HG03135 (cell line): ENCODE data around the gene SYN1.

Experiments
- ATAC-seq: cut with Tn5 transposase; IDR thresholded peaks from one replicate; pipeline ENCODE4 v1.9.1; 2021; ENCODE audit warnings: mild to moderate bottlenecking, moderate library complexity; ENCODE audit not compliant: unreplicated experiment

SYN1 gene

DNA sequence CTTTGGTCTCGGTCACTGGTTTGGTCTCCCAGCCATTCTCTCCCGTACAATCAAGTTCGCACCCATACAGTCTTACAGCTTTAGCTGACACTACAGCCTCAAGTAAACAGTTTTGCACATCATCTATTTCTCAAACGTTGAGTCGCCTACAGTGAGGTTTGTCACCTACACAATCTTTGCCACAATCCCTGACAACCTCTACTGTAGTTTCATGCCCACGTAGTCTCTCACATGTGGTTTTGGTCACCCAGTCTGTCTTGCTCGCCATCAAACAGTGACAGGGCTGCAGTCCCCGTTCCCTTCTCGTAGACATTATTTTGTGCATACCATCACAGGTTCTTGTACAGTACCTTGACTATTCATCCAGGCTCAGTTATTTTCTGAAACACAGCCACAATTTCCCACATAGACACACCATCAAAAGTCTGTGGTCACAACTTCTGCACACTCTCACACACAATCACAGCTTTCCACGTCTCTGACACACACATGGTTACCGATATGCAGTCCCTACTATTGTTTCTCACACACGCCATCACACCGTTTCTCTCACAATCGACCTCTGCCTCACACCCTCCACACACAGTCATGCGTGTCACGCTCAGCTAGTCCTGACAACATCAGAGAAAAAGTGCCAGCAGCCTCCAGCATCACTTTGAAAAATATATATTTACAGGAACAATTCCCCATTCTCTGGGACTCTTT, 15.4 kb upstream of the SYN1 start:
- ATAC-seq: no peak

DNA sequence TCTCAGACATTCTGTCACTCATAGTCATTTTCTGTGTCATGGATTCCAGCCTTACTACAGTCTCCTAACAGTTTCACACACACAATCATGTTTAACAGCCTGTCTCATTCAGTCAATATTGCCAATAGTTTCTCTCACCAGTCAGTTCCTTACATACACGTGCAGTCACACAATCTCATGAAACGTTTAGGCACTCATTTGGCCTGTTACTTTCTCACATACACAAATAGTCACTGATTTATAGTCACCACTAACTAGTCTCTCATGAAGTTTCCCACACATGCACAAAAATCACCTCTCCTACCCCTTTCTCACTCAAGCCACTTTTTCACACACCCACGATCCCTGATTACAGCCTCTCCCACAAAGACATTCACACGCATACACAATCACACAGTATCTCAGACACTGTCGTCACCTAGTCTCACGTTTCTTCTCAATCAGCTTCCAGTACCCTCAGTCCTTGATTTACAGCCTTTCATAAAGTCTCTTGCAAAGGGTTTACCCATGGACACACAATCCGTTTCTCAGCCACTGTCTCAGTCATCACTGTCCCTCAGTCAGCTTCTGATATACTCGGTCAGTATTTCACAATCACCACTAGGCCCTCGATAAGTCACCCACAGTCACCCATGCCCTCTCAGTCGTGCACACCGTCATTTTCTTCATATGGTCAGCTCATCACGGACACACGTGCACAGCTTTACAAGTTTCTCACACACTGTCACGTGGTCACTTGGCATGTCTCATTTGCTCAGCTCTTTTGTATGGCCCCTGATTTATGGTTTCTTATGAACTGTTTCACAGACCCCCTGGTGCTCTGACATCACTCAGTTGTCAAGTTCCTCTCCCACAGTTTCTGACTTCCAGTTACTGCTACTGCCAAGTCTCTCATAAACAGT, 14.3 kb upstream of the SYN1 start:
- ATAC-seq: no peak

GRCh38 chrX:47632666-47633065, 13.0 kb upstream of the SYN1 start:
- no peak for ATAC-seq

- no peak for ATAC-seq
These were observed 12.0 kb upstream of the SYN1 start for GRCh38 chrX:47631676-47632075.

- ATAC-seq: no peak
These were observed 10.0 kb upstream of the SYN1 start, which contains the start of gene CFP for GRCh38 chrX:47629419-47630200. TSS of gene CFP (minus strand) at chrX:47629930. CDS start at chrX:47629844, 86 bp downstream.

GRCh38 chrX:47628982-47629381, 9.3 kb upstream of the SYN1 start:
- no peak for ATAC-seq

DNA sequence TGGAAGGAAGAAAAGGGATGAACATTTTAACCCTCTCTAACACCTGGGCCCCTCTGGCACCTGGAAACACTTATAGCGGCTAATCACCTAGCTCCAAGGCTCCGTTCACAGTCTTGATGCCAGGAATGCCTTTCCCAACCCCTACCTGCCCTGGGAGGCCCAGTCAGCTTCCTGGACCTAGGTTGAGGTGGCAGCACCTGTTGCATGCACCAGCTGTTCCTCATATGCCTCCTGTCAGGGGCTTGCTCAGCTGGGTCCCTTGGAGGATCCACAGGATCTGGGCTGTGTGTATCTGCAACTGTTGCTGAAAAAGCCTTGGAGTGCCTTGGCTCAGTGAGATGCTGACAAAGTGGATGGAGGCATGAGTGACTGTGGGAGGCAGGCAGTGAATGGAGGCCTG, 5.7 kb upstream of the SYN1 start:
- no peak for ATAC-seq

GRCh38 chrX:47623540-47624027, 3.9 kb upstream of the SYN1 start:
- no peak for ATAC-seq

DNA sequence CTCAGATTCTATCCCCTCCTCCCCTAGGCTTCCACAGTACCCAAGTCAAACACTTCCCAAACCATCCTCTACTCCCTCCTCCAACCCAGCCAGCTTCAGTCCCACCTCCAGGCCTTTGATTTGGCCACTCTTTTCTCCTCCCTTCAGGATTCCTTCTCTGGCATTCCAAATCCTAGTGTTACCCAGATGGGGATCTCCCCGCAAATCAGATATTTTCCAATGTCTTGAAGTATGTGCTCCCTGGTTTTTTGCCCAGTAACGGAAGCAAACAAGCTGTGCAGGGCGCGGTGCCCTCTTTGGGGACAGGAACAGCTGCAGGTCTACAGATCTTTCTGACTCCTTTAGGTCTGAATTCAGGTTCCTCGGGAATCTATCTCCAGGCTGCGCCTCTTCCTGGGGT, 2.2 kb upstream of the SYN1 start:
- no peak for ATAC-seq

- ATAC-seq: no peak
These were observed 637 bp upstream of the SYN1 start for GRCh38 chrX:47620303-47620685.

DNA sequence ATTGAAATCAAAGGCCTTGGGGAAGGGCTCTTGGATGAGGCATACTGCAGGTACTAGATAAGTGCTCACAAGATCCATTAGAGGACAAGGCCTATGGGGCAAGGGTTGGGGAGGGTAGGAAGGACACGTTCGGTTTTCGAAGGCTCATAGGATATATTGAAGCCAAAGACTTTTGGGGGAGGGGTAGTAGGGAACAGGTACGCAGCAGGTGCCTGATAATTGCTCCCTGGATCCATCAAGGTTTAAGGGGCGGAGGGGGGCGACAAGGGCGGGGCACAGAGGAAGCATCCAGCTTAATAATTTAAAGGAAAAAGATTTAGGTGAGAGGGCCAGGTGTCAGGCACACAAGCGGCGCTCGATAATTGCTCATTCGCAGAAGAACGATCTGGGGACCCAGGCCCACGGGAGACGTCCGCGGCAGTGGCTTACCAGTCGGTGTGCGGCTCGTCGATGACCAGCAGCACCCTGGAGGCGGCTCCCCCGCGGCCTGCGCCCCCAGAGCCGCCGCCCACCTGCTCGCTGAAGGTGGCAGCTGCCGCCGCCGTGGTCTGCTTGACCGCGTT, 653 bp downstream of the SYN1 start:
- ATAC-seq: no peak

- no peak for ATAC-seq
These were observed 5.0 kb downstream of the SYN1 start for GRCh38 chrX:47614618-47615017.

- no peak for ATAC-seq
These were observed 6.6 kb downstream of the SYN1 start for GRCh38 chrX:47613082-47613481.

DNA sequence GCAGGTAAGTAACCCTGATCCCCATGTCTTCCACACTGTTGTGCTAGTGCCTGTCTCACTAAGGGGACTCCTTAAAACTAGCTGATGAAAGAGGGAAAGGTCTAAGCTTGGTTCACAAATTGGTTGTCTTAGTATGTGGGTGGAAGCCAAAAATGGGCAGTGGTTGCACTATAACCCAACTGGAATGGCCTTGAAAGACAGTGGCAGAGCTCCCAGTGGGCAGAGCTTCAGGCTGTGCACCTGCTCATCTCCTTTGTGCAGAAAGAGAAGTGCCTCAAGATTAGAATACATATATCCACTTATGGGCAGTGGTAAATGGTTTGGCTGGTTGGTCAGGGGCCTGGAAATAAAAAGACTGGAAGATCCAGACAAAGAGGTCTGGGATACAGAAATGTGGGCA, 7.2 kb downstream of the SYN1 start:
- no peak for ATAC-seq

DNA sequence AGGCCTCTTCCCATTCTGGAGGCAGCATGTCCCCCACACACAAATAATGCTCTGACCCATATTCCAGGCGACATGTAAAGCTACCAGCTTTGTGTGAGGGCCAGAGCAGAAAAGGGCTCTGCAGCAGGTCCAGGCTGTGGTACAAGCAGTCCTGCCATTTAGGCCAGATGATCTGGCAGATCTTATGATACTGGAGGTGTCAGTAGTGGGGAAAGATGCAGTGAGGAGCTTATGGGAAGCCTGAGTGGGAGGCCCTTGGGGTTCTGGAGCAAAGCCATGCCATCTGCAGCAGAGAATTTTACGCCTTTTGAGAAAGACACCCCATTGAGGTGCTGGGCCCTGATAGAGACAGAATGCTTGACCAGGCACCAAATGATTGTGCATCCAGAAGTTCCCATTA, 7.7 kb downstream of the SYN1 start:
- no peak for ATAC-seq

- ATAC-seq: no peak
These were observed 8.2 kb downstream of the SYN1 start for GRCh38 chrX:47611489-47611888.

DNA sequence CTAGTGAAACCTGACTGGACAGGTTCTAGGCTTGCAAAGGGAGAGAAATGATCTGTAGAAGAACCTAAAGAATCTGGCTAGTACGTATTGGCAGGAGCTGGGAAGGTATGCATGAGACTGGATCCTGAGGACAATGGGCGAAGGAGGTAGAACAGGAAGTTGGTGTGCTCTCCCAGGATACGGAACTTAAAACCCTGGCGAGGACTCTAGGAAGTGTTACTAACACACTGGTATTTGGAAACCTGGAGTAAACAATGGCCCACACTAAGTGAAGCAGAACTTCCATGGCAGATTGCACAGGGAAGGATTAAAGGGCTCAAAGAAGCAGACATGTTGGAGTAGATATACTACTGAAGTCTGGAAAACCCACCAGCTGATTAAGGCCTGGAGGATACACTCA, 9.1 kb downstream of the SYN1 start:
- no peak for ATAC-seq

DNA sequence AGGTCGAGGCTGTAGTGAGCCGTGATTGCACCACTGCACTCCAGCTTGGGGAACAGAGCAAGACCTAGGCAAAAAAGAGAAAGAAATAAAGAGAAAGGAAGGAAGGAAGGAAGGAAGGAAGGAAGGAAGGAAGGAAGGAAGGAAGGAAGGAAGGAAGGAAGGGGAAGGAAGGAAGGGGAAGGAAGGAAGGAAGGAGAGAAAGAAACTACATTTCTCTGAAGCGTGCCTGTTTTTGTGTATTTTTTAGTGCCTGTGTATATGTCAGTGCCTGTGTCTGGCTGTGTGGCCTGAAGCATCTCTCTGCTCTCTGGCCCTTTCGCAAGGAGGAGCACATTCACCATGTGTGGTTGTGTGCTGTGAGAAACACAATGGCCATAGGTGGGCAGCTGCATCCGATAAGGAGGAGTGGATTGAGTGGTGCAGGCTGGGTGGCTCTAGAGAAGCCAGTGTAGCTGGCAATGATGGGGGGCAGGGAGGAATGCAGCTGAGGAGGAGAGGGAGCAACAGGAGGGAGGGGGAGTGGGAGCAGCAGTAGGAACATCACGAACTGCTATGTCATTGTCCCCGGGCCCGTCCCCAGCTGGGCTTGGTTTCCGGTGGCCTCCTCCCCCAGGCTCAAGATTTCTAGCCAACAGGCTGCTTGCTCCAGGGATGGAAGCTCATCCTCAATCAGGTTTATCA, 11.4 kb downstream of the SYN1 start:
- no peak for ATAC-seq

DNA sequence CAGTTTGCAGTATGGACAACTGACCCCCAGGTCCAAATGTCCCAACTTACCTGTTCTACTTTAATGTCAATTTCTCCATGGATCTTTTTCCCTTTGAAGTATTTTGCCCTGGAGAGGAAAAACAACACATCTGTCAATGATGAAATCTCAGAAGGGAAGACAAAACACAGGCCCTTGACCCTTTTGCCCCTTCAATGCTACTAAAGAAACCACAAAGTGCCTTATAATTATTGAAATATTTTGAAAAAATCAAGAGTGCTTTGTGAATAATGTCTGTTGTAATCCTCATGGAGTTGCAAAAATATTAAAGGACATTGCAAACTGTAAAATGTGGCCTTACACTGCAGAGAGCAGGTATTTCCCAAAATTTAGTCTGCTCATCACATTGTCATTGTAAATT, 12.6 kb downstream of the SYN1 start:
- no peak for ATAC-seq

DNA sequence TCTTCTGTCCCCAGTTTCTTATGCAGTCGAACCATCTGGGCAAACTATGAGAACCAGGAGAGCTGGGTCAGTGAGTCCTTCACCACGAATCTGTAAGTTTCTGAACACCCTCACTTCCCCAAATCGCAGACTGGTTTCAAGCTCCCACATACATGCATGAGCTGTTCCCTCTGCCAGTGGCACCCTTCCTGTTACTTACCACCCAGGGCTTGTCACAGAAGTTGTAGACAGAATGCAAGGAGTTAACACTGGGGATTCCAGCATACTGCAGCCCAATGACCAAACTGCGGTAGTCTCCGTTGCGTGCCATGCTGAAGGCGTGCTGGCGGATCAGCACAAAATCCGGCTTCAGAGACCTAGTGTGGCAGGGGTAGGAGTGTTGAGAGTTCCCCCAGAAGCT, 14.6 kb downstream of the SYN1 start:
- no peak for ATAC-seq
